ENCODE measurements around the gene SMIM8. TPM values are rescaled to one million over a fixed set of nuclear protein-coding genes. Genes with fewer than 3 reads are reported as not detected.

Gene SMIM8
- total and polyA plus RNA-seq, 2 donors (not counting 1 experiment from before 2014, with no cell fraction given) = 3.7 to 19.1 TPM

DNA sequence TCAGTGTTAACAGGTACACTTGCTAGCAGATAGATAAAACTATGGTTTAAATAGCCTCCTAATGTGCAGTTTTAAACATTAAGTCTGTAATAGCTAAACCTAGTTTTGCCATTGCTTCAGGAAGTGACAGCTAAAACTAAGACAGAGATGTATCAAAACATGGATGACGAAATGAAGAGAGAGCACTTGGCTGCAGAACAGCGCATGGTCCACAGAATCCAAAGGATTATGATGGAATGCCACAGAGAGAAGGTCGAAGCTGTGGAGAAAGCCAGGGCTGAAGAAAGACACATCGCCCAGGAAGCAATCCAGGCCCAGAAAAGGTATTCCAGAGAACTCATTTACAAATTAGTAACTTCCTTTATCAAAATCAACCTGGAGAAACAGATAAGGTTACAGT is 33.8 kb downstream of the SMIM8 start:
- Histone ChIP-seq H3K27me3 (replicated peaks in 1 of 4; ENCODE audit: control extremely low read depth in 1 of 4, control insufficient read depth in 3 of 4, insufficient read depth in 4 of 4, low read length in 3 of 4) (no peaks in the 10 kb centered on the region), H4K20me1 (ENCODE audit: control insufficient read depth, insufficient read depth, low read length, poor library complexity, severe bottlenecking) (no peaks in the 10 kb centered on the region), H3K9me3 (ENCODE audit: control extremely low read depth in 1 of 3, control insufficient read depth in 2 of 3, insufficient read depth in 1 of 3, low read length in 2 of 3) (no peaks in the 10 kb centered on the region), H3K4me2 (replicated peaks; ENCODE audit: low read depth, low read length, poor library complexity, severe bottlenecking) (no peak overlapping the region), H3K79me2 (ENCODE audit: control insufficient read depth, insufficient read depth, low read length) (no peaks in the 10 kb centered on the region), H3K27ac (ENCODE audit: low read length in 2 of 2) (no peak overlapping the region), H3K4me3 (ENCODE audit: control extremely low read depth in 1 of 5, extremely low read depth in 1 of 5, insufficient read depth in 1 of 5, low read depth in 2 of 5, low read length in 4 of 5) (no peak overlapping the region), H3K36me3 (replicated peaks in 1 of 2; ENCODE audit: control extremely low read depth in 1 of 2, control insufficient read depth in 1 of 2, extremely low read depth in 1 of 2, insufficient read depth in 2 of 2, low read length in 1 of 2) (peaks cover 0 to 2% of the 10 kb centered on the region in 2 experiments), H3K4me1 (ENCODE audit: control insufficient read depth in 2 of 2, insufficient read depth in 2 of 2, low read length in 2 of 2) (no peaks in the 10 kb centered on the region), H3K9ac (ENCODE audit: low read length) (no peak overlapping the region), H2AFZ (ENCODE audit: insufficient read depth, low read depth, low read length, poor library complexity, severe bottlenecking) (no peak overlapping the region)
- Mint-ChIP-seq H3K9me3 (ENCODE audit: insufficient read depth) (no peaks in the 10 kb centered on the region), H3K4me3 (no peak overlapping the region), H3K27me3 (no peaks in the 10 kb centered on the region), H3K4me1 (no peaks in the 10 kb centered on the region), H3K27ac (no peak overlapping the region)
- no peak for DNase-seq
- TF ChIP-seq EZH2 (IDR thresholded peaks at IDR 0.05; ENCODE audit: borderline replicate concordance, insufficient read depth, low read depth, low read length, poor library complexity, severe bottlenecking) (no peak), CTCF (IDR thresholded peaks at IDR 0.05) (no peak)
- no peak for ATAC-seq (ENCODE audit: low read depth)
- ChIA-PET POLR2A (no interaction called here), CTCF (no interaction called here)
- 91% methylated on average over 2 of the region's 4 CpGs for WGBS (ENCODE audit: insufficient coverage)
- intact Hi-C loops (cut with micrococcal nuclease) = no loop called here

DNA sequence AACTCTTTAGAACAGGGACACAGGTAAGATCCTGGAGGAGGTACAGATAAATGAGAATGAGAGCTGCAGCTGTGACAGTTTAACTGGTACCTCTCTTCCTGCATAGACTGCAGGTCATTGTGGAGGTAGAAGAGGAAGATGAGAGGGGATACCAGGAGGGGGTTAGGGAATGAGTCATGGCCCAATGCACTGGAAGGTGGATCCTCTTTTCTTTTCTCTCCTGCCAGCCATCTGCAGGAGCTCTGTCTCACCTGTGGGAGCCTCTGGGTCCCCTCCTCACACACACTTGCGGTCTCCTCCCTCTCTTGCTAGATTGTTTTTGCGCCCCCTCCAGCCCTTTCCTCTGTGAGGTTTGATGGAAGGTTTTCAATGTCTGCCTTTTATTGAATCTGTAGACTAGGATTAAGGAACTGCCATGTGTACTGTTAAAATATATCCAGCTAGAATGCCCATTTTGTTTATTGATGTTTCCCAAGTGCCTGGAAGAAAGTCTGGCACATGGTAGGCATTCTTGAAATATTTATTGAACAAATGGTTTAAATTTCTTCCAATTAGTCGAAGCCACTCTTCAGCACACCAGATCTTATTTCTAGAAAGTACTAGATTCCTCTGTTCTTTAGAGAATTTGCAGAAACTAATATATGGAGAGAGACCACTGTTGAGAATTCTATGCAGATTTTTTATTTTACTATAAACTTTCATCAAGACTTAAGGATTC is 35.2 kb downstream of the SMIM8 start:
- intact Hi-C loops (cut with micrococcal nuclease) = no loop called here
- Mint-ChIP-seq H3K27ac (no peak overlapping the region), H3K9me3 (ENCODE audit: insufficient read depth) (peaks cover 2% of the 10 kb centered on the region), H3K4me1 (no peaks in the 10 kb centered on the region), H3K4me3 (no peak overlapping the region), H3K27me3 (no peaks in the 10 kb centered on the region)
- Histone ChIP-seq H3K4me3 (ENCODE audit: control extremely low read depth in 1 of 5, extremely low read depth in 1 of 5, insufficient read depth in 1 of 5, low read depth in 2 of 5, low read length in 4 of 5) (no peak overlapping the region), H3K4me2 (replicated peaks; ENCODE audit: low read depth, low read length, poor library complexity, severe bottlenecking) (no peak overlapping the region), H3K27me3 (replicated peaks in 1 of 4; ENCODE audit: control extremely low read depth in 1 of 4, control insufficient read depth in 3 of 4, insufficient read depth in 4 of 4, low read length in 3 of 4) (no peaks in the 10 kb centered on the region), H3K27ac (ENCODE audit: low read length in 2 of 2) (no peak overlapping the region), H3K4me1 (ENCODE audit: control insufficient read depth in 2 of 2, insufficient read depth in 2 of 2, low read length in 2 of 2) (no peaks in the 10 kb centered on the region), H2AFZ (ENCODE audit: insufficient read depth, low read depth, low read length, poor library complexity, severe bottlenecking) (no peak overlapping the region), H4K20me1 (ENCODE audit: control insufficient read depth, insufficient read depth, low read length, poor library complexity, severe bottlenecking) (no peaks in the 10 kb centered on the region), H3K36me3 (replicated peaks in 1 of 2; ENCODE audit: control extremely low read depth in 1 of 2, control insufficient read depth in 1 of 2, extremely low read depth in 1 of 2, insufficient read depth in 2 of 2, low read length in 1 of 2) (peaks cover 0 to 2% of the 10 kb centered on the region in 2 experiments), H3K79me2 (ENCODE audit: control insufficient read depth, insufficient read depth, low read length) (no peaks in the 10 kb centered on the region), H3K9me3 (ENCODE audit: control extremely low read depth in 1 of 3, control insufficient read depth in 2 of 3, insufficient read depth in 1 of 3, low read length in 2 of 3) (no peaks in the 10 kb centered on the region), H3K9ac (ENCODE audit: low read length) (no peak overlapping the region)
- TF ChIP-seq CTCF (IDR thresholded peaks at IDR 0.05) = no peak
- TF ChIP-seq EZH2 (IDR thresholded peaks at IDR 0.05; ENCODE audit: borderline replicate concordance, insufficient read depth, low read depth, low read length, poor library complexity, severe bottlenecking) = no peak
- DNase-seq (no peak), ATAC-seq (ENCODE audit: low read depth) (no peak)
- WGBS (ENCODE audit: insufficient coverage) = no CpG with 5 or more reads among the region's 3 CpGs
- POLR2A ChIA-PET = no interaction called here
- CTCF ChIA-PET = no interaction called here
